Dedifferentiated amniotic fluid mesenchymal stem cell (primary cell): Measurements from ENCODE around the gene HBE1.
A peak's percentile ranks its signal among the peaks of the same experiment; 100 is the strongest.

Experiments used
- DNase-seq: peaks from one replicate; pipeline ENCODE4 v3.0.0-alpha.2; 2016; ENCODE audit errors: extremely low spot score

Gene HBE1

GRCh38 chr11:5234381-5234834 is 35.3 kb downstream of the HBE1 start, which contains the start of gene HBD:
Gene HBD, minus strand, starts transcription at chr11:5234483. Its CDS starts 50 bp downstream, at chr11:5234433.
- peak; percentile 27 for DNase-seq

GRCh38 chr11:5233307-5233706 is 36.4 kb downstream of the HBE1 start:
- DNase-seq = no peak

- DNase-seq = no peak
Measured at GRCh38 chr11:5232821-5233220, 36.9 kb downstream of the HBE1 start.

- DNase-seq = no peak
Measured at GRCh38 chr11:5232176-5232575, 37.6 kb downstream of the HBE1 start.

- no peak for DNase-seq
Measured at GRCh38 chr11:5231111-5231510, 38.6 kb downstream of the HBE1 start.

GRCh38 chr11:5230266-5230665 is 39.5 kb downstream of the HBE1 start:
- no peak for DNase-seq

- no peak for DNase-seq
Measured at GRCh38 chr11:5229796-5230195, 39.9 kb downstream of the HBE1 start.

GRCh38 chr11:5229356-5229755 is 40.4 kb downstream of the HBE1 start:
- DNase-seq = no peak

- DNase-seq = no peak
Measured at GRCh38 chr11:5228124-5228523, 41.6 kb downstream of the HBE1 start.

GRCh38 chr11:5227681-5228080 is 42.1 kb downstream of the HBE1 start:
- DNase-seq = no peak

GRCh38 chr11:5226732-5227310 is 42.9 kb downstream of the HBE1 start, which contains the start of gene HBB:
Gene HBB, minus strand, starts transcription at chr11:5227071. Its CDS starts 50 bp downstream, at chr11:5227021.
- no peak for DNase-seq

GRCh38 chr11:5225480-5225871 is 44.3 kb downstream of the HBE1 start:
- DNase-seq = no peak

- no peak for DNase-seq
Measured at GRCh38 chr11:5224538-5225479, 44.9 kb downstream of the HBE1 start.

GRCh38 chr11:5223686-5224085 is 46.1 kb downstream of the HBE1 start:
- no peak for DNase-seq

GRCh38 chr11:5223146-5223545 is 46.6 kb downstream of the HBE1 start:
- no peak for DNase-seq
